GM12878 (cell line): ENCODE results near the gene PGF. TPM values are rescaled to one million over a fixed set of nuclear protein-coding genes. Genes with fewer than 3 reads are reported as not detected.

Experiments
- ATAC-seq: fragments of 200-7000 bp; cut with Tn5 transposase; 3 replicates; pipeline ENCODE4 v1.9.1; 2020; ENCODE audit warnings: mild to moderate bottlenecking, moderate library complexity
- BruUV-seq: library from RNA; stranded (reverse); fragments of 400-500 nt; replicated peaks from 2 replicates; lab custom pipeline; 2021; lab: Mats Ljungman, UMichigan
- CTCF ChIA-PET: fragments of 300-600 bp; sonication (Branson Sonifier 250); formaldehyde crosslinking; extraction: SDS; loops from one replicate; lab custom pipeline; 2021; ENCODE audit warnings: inconsistent platforms; lab: Yijun Ruan, JAX
- POLR2A ChIA-PET: fragments of 350-600 bp; formaldehyde crosslinking; extraction: SDS; loops from one replicate; lab custom pipeline; 2021; ENCODE audit warnings: inconsistent platforms; lab: Charles Lee
- RAD21 ChIA-PET: fragments of 300-600 bp; sonication (Branson Sonifier 250); formaldehyde crosslinking; loops from one replicate; lab custom pipeline; 2023; ENCODE audit warnings: antibody characterized with exemption; ENCODE audit not compliant: unreplicated experiment; lab: Charles Lee
- SMC1A ChIA-PET: fragments of 300-600 bp; sonication (Branson Sonifier 250); formaldehyde crosslinking; loops from one replicate; lab custom pipeline; 2023; ENCODE audit not compliant: unreplicated experiment, uncharacterized antibody; lab: Charles Lee
- DNase-seq: peaks from one replicate; pipeline ENCODE4 v3.0.0-alpha.2; 2011; ENCODE audit warnings: low read depth, low spot score
- FAIRE-seq: peaks from 3 replicates; lab custom pipeline; 2011; peaks lifted over from hg19 to GRCh38; lab: Jason Lieb, UNC
- H2AFZ ChIP-seq: 2 replicates; pipeline ENCODE4 v1.6.0; 2011; ENCODE audit warnings: low read depth, low read length, control low read depth; ENCODE audit not compliant: control insufficient read depth
- H3K27ac ChIP-seq: 2 replicates; pipeline ENCODE4 v1.5.1; 2011; ENCODE audit warnings: control low read depth; ENCODE audit not compliant: control insufficient read depth, insufficient read depth
- H3K27me3 ChIP-seq, 2 experiments: replicated peaks in 1 of 2; 2 replicates each; pipeline versions ENCODE4 v1.6.0 to v1.6.1; 2011; ENCODE audit warnings: low read length in 1 of 2; ENCODE audit not compliant: control insufficient read depth in 2 of 2, insufficient read depth in 2 of 2
- H3K36me3 ChIP-seq, 2 experiments: 2 replicates each; pipeline ENCODE4 v1.5.1; 2011; ENCODE audit warnings: low read length in 1 of 2; ENCODE audit not compliant: control insufficient read depth in 2 of 2, insufficient read depth in 2 of 2
- H3K4me1 ChIP-seq: 2 replicates; pipeline ENCODE4 v1.6.1; 2011; ENCODE audit warnings: mild to moderate bottlenecking, low read length, moderate library complexity, mixed read lengths; ENCODE audit not compliant: control insufficient read depth, insufficient read depth
- H3K4me2 ChIP-seq: 2 replicates; pipeline ENCODE4 v1.6.0; 2011; ENCODE audit warnings: control low read depth; ENCODE audit not compliant: control insufficient read depth, insufficient read depth
- H3K4me3 ChIP-seq: fragments of 200-600 bp; sonication (generic); 2 replicates; pipeline ENCODE4 v1.5.1; 2016
- H3K79me2 ChIP-seq: 2 replicates; pipeline ENCODE4 v1.6.0; 2011; ENCODE audit warnings: low read length; ENCODE audit not compliant: control insufficient read depth, insufficient read depth
- H3K9ac ChIP-seq: 2 replicates; pipeline ENCODE4 v1.8.0; 2011; ENCODE audit warnings: low read length, control low read depth, mixed read lengths; ENCODE audit not compliant: control insufficient read depth, insufficient read depth
- H3K9me3 ChIP-seq: replicated peaks from 3 replicates; pipeline ENCODE4 v1.5.1; 2011; ENCODE audit warnings: mild to moderate bottlenecking, low read length; ENCODE audit not compliant: control insufficient read depth, insufficient read depth
- H4K20me1 ChIP-seq: 2 replicates; pipeline ENCODE4 v1.6.0; 2011; ENCODE audit not compliant: control insufficient read depth, insufficient read depth
- BRCA1 ChIP-seq: IDR thresholded peaks from 2 replicates; pipeline ENCODE4 v1.6.1; 2011; ENCODE audit warnings: low read depth, low read length, improper control_type of control experiment
- CBFB ChIP-seq: IDR thresholded peaks from 2 replicates; pipeline ENCODE4 v1.6.1; 2016; ENCODE audit warnings: antibody characterized with exemption, low read depth
- CREB1 ChIP-seq: IDR thresholded peaks from 2 replicates; pipeline ENCODE4 v1.6.1; 2012; ENCODE audit warnings: low read depth, mild to moderate bottlenecking, inconsistent platforms
- EED ChIP-seq: sonication (generic); IDR thresholded peaks from 2 replicates; pipeline ENCODE4 v1.6.1; 2016; ENCODE audit warnings: antibody characterized with exemption, low read depth
- EGR1 ChIP-seq, 2 experiments: IDR thresholded peaks; 1 replicate in 1 of 2; 2 replicates in 1 of 2; pipeline ENCODE4 v1.6.1; 2011 to 2012; ENCODE audit warnings: low read depth in 2 of 2, low read length in 2 of 2, borderline replicate concordance in 1 of 2, mild to moderate bottlenecking in 1 of 2, moderate library complexity in 1 of 2
- ELK1 ChIP-seq: IDR thresholded peaks from 2 replicates; pipeline ENCODE4 v1.6.1; 2012; ENCODE audit warnings: low read depth, low read length, improper control_type of control experiment
- GABPA ChIP-seq: IDR thresholded peaks from 2 replicates; pipeline ENCODE4 v1.6.1; 2014; ENCODE audit warnings: antibody characterized with exemption, low read depth, mild to moderate bottlenecking, inconsistent platforms
- KDM1A ChIP-seq: fragments of 200-600 bp; sonication (generic); IDR thresholded peaks from 2 replicates; pipeline ENCODE4 v1.6.1; 2016; ENCODE audit warnings: borderline replicate concordance
- MYB ChIP-seq: fragments of 150-350 bp; IDR thresholded peaks from 2 replicates; pipeline ENCODE4 v1.6.1; 2014; ENCODE audit warnings: mild to moderate bottlenecking, low read depth, low read length, borderline replicate concordance
- PML ChIP-seq: IDR thresholded peaks from 2 replicates; pipeline ENCODE4 v1.6.1; 2012; ENCODE audit warnings: low read length, inconsistent platforms
- RCOR1 ChIP-seq: conservative IDR thresholded peaks from 2 replicates; pipeline ENCODE4 v1.6.1; 2012; ENCODE audit warnings: low read depth, low read length, improper control_type of control experiment
- RFX5 ChIP-seq: IDR thresholded peaks from 2 replicates; pipeline ENCODE4 v1.6.1; 2011; ENCODE audit warnings: low read depth, low read length, improper control_type of control experiment
- SRF ChIP-seq, 2 experiments: IDR thresholded peaks; 2 replicates each; pipeline ENCODE4 v1.6.1; 2011; ENCODE audit warnings: low read depth in 2 of 2, low read length in 2 of 2, mild to moderate bottlenecking in 1 of 2, moderate library complexity in 1 of 2
- STAT3 ChIP-seq: IDR thresholded peaks from 2 replicates; pipeline ENCODE4 v1.6.1; 2011; ENCODE audit warnings: low read depth, low read length, improper control_type of control experiment
- YBX1 ChIP-seq: fragments of 450-650 bp; IDR thresholded peaks from 2 replicates; pipeline ENCODE4 v1.6.1; 2016; ENCODE audit warnings: antibody characterized with exemption
- WGBS: methylation state at CpG from one replicate; pipeline ENCODE4 v1.1.6; 2016; ENCODE audit warnings: low lambda C conversion rate; ENCODE audit not compliant: insufficient replicate concordance, insufficient coverage; ENCODE audit errors: missing lambda C conversion rate; 5-methylcytosine and 5-hydroxymethylcytosine counted together
- in situ Hi-C: fragments of 300-500 bp; cut with MboI; formaldehyde crosslinking; loops from 9 replicates; pipeline ENCODE4 v1.14.3; 2018; ENCODE audit warnings: mixed read lengths
- intact Hi-C: fragments of 100-400 bp; cut with micrococcal nuclease; formaldehyde crosslinking; loops from one replicate; pipeline ENCODE4 v1.14.2; 2022; ENCODE audit not compliant: unreplicated experiment
- polyA plus RNA-seq, 11 experiments: library from polyadenylated mRNA; depleted of rRNA in 4 of 11; unstranded in 6 of 11; stranded (reverse) in 5 of 11; fragments of >200 nt; fragmentation: Nextera tagmentation in 4 of 11; fragmentation: Illumina TruSeq in 1 of 11; extraction: Ambion mirVana in 4 of 11; extraction: Trizol in 1 of 11; gene quantifications; 1 replicate in 1 of 11; 2 replicates in 10 of 11; pipeline versions ENCODE4 v1.2.1 to v1.2.3, GENCODE V29; 2011 to 2016; ENCODE audit warnings: inconsistent platforms in 2 of 11, missing spikeins in 2 of 11, low read depth in 1 of 11
- total RNA-seq, 4 experiments: library from RNA; depleted of rRNA in 3 of 4; stranded (reverse); fragments of >200 nt in 3 of 4; fragmentation: Illumina TruSeq in 1 of 4; extraction: Trizol in 1 of 4; gene quantifications; 2 replicates each; pipeline versions ENCODE4 v1.2.1 to v1.2.3, GENCODE V29; 2013 to 2021
- TF ChIP-seq, protein P1 (sequence below): fragments of 450-650 bp; conservative IDR thresholded peaks from 2 replicates; pipeline ENCODE4 v1.6.1; 2017; ENCODE audit warnings: mild to moderate bottlenecking, moderate library complexity
- TF ChIP-seq, protein P2 (sequence below): IDR thresholded peaks from 2 replicates; pipeline ENCODE4 v1.6.1; 2011; ENCODE audit warnings: borderline replicate concordance, low read depth, mild to moderate bottlenecking, moderate library complexity, low read length; ENCODE audit not compliant: insufficient read depth, poor library complexity, severe bottlenecking

The PGF gene
- total and polyA plus RNA-seq, 10 of the 15 experiments (the other 5 are each of a cell fraction or from before 2014, with no cell fraction given), result 0.11 to 5.5 (median 0.63) TPM

DNA sequence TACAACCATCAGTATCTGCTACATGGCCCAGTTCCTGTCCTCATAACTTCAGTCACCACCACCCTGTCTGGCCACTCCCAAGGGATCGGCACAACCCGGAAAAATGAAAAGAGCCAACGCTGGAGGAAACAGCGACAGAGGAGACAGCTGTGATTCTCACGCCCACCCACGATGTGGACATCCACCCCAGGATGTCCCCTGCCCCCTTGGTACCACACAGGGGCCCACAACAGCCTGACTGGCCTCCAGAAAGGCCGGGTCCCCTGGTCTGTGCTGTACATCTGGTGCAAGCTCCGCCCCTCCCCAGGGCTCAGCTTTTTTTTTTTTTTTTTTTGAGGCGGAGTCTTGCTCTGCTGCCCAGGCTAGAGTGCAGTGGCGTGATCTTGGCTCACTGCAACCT lies 44.8 kb downstream of the PGF start:
- DNase-seq (no peak), ATAC-seq (no peak), FAIRE-seq (no peak)
- Histone ChIP-seq H3K27ac (no peak overlapping the region), H3K27me3 (no peaks in the 10 kb centered on the region), H3K9ac (no peak overlapping the region), H3K36me3 (peaks cover under 1 to 4% of the 10 kb centered on the region in 2 experiments; a peak in 3 of 4 replicates), H3K79me2 (no peaks in the 10 kb centered on the region), H2AFZ (no peak overlapping the region), H3K4me2 (no peak overlapping the region), H3K4me1 (no peaks in the 10 kb centered on the region), H3K4me3 (no peak overlapping the region), H4K20me1 (no peaks in the 10 kb centered on the region), H3K9me3 (no peaks in the 10 kb centered on the region)
- POLR2A ChIA-PET, result no interaction called here
- no TSS peak for BruUV-seq
- RAD21 ChIA-PET, result no interaction called here
- in situ Hi-C loops (no loop called here), intact Hi-C loops (no loop called here)
- CTCF ChIA-PET, result interaction anchor here (1.5 to 26.0 kb wide), 3 partner anchors 52 to 179 kb away, joined by 6 to 552 read pairs (median 9); no protein-coding TSS in a partner anchor
- TF ChIP-seq CREB1 (no peak), KDM1A (no peak), PML (no peak), YBX1 (no peak), STAT3 (no peak), MYB (no peak), ELK1 (no peak), EED (no peak), RFX5 (no peak), SRF (IDR thresholded peaks at IDR 0.05; ENCODE audit: low read depth in 2 of 2, low read length in 2 of 2) (no peak), CBFB (no peak), RCOR1 (no peak), EGR1 (IDR thresholded peaks at IDR 0.05; ENCODE audit: borderline replicate concordance in 1 of 2, low read depth in 2 of 2, low read length in 2 of 2) (no peak), BRCA1 (no peak), GABPA (no peak)
- TF ChIP-seq, protein P1, sequence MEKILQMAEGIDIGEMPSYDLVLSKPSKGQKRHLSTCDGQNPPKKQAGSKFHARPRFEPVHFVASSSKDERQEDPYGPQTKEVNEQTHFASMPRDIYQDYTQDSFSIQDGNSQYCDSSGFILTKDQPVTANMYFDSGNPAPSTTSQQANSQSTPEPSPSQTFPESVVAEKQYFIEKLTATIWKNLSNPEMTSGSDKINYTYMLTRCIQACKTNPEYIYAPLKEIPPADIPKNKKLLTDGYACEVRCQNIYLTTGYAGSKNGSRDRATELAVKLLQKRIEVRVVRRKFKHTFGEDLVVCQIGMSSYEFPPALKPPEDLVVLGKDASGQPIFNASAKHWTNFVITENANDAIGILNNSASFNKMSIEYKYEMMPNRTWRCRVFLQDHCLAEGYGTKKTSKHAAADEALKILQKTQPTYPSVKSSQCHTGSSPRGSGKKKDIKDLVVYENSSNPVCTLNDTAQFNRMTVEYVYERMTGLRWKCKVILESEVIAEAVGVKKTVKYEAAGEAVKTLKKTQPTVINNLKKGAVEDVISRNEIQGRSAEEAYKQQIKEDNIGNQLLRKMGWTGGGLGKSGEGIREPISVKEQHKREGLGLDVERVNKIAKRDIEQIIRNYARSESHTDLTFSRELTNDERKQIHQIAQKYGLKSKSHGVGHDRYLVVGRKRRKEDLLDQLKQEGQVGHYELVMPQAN, result no peak
- TF ChIP-seq, protein P2, sequence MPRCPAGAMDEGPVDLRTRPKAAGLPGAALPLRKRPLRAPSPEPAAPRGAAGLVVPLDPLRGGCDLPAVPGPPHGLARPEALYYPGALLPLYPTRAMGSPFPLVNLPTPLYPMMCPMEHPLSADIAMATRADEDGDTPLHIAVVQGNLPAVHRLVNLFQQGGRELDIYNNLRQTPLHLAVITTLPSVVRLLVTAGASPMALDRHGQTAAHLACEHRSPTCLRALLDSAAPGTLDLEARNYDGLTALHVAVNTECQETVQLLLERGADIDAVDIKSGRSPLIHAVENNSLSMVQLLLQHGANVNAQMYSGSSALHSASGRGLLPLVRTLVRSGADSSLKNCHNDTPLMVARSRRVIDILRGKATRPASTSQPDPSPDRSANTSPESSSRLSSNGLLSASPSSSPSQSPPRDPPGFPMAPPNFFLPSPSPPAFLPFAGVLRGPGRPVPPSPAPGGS, result no peak
- SMC1A ChIA-PET, result interaction anchor here (1.4 kb wide), 1 partner anchor 11 kb away, joined by 3 read pairs; no protein-coding TSS in a partner anchor
- WGBS, result 69% methylated on average over 10 of the region's 10 CpGs
